ENCODE measurements around the gene CFAP61. TPM values are rescaled to one million over a fixed set of nuclear protein-coding genes. Genes with fewer than 3 reads are reported as not detected.

Gene CFAP61
- total RNA-seq, 4 donors from 2014 or later, result 0.34 to 1.6 (median 1.1) TPM

GRCh38 chr20:20289331-20289730 lies 237.0 kb downstream of the CFAP61 start:
- 87 to 89% methylated on average over 3 of the region's 3 CpGs for WGBS, 2 donors
- H3K4me3 ChIP-seq (replicated peaks in 1 of 3), result no peak overlapping the region
- no peaks in the 10 kb centered on the region for H3K9me3 ChIP-seq
- H3K27ac ChIP-seq, result no peak overlapping the region
- no peaks in the 10 kb centered on the region for H3K27me3 ChIP-seq
- no peaks in the 10 kb centered on the region for H3K36me3 ChIP-seq
- intact Hi-C loops (cut with DNase I), result no loop called here
- no peak for TF ChIP-seq POLR2A (IDR thresholded peaks at IDR 0.05)
- H3K4me1 ChIP-seq, result no peaks in the 10 kb centered on the region
- no peak for DNase-seq

- no peak overlapping the region for H3K27ac ChIP-seq
- no peaks in the 10 kb centered on the region for H3K4me1 ChIP-seq
- H3K9me3 ChIP-seq, result no peaks in the 10 kb centered on the region
- intact Hi-C loops (cut with DNase I), result no loop called here
- no peaks in the 10 kb centered on the region for H3K27me3 ChIP-seq
- H3K4me3 ChIP-seq (replicated peaks in 1 of 3), result no peak overlapping the region
- no peak for TF ChIP-seq CTCF (IDR thresholded peaks at IDR 0.05)
- no peak for TF ChIP-seq POLR2A (IDR thresholded peaks at IDR 0.05)
- no peak for DNase-seq
- 88 to 91% methylated on average over 4 of the region's 4 CpGs for WGBS, 2 donors
- no peaks in the 10 kb centered on the region for H3K36me3 ChIP-seq
Observed at GRCh38 chr20:20292472-20292871, 240.1 kb downstream of the CFAP61 start.

- no peak overlapping the region for H3K4me3 ChIP-seq (replicated peaks in 1 of 3)
- TF ChIP-seq CTCF (IDR thresholded peaks at IDR 0.05) (no peak), POLR2A (IDR thresholded peaks at IDR 0.05) (no peak)
- intact Hi-C loops (cut with DNase I), result no loop called here
- no peak for DNase-seq
- WGBS, 2 donors, result 88 to 91% methylated on average over 4 of the region's 4 CpGs
- H3K4me1 ChIP-seq, result no peaks in the 10 kb centered on the region
- no peaks in the 10 kb centered on the region for H3K36me3 ChIP-seq
- no peaks in the 10 kb centered on the region for H3K27me3 ChIP-seq
- H3K9me3 ChIP-seq, result no peaks in the 10 kb centered on the region
- H3K27ac ChIP-seq, result no peak overlapping the region
Observed at GRCh38 chr20:20293141-20293540, 240.8 kb downstream of the CFAP61 start.

- Histone ChIP-seq H3K4me3 (replicated peaks in 1 of 3) (no peak overlapping the region), H3K27me3 (no peaks in the 10 kb centered on the region), H3K9me3 (no peaks in the 10 kb centered on the region), H3K36me3 (no peaks in the 10 kb centered on the region), H3K27ac (no peak overlapping the region), H3K4me1 (no peaks in the 10 kb centered on the region)
- intact Hi-C loops (cut with DNase I), result no loop called here
- TF ChIP-seq POLR2A (IDR thresholded peaks at IDR 0.05) (no peak), CTCF (IDR thresholded peaks at IDR 0.05) (no peak)
- 84 to 90% methylated on average over 7 of the region's 7 CpGs for WGBS, 2 donors
- no peak for DNase-seq
Observed at GRCh38 chr20:20293691-20294385, 241.5 kb downstream of the CFAP61 start.

GRCh38 chr20:20295621-20296498 lies 243.5 kb downstream of the CFAP61 start:
- intact Hi-C loops (cut with DNase I), result no loop called here
- no peaks in the 10 kb centered on the region for H3K9me3 ChIP-seq
- no peak overlapping the region for H3K27ac ChIP-seq
- H3K36me3 ChIP-seq, result no peaks in the 10 kb centered on the region
- H3K4me3 ChIP-seq (replicated peaks in 1 of 3), result no peak overlapping the region
- no peak for DNase-seq
- H3K27me3 ChIP-seq, result no peaks in the 10 kb centered on the region
- 89 to 91% methylated on average over 6 of the region's 6 CpGs for WGBS, 2 donors
- no peak for TF ChIP-seq POLR2A (IDR thresholded peaks at IDR 0.05)
- TF ChIP-seq CTCF (IDR thresholded peaks at IDR 0.05), result no peak
- no peaks in the 10 kb centered on the region for H3K4me1 ChIP-seq

All from thyroid gland (tissue), 4 donors.